ENCODE measurements around the gene RC3H2. TPM values are rescaled to one million over a fixed set of nuclear protein-coding genes. Genes with fewer than 3 reads are reported as not detected.

The RC3H2 gene
- total RNA-seq, 1 experiment from 2014 or later = 57.6 TPM

GRCh38 chr9:122923947-122924346 lies 18.8 kb upstream of the RC3H2 start:
- BruUV-seq (replicated peaks) = no TSS peak
- DNase-seq (ENCODE audit: low read depth, low spot score) (no peak), ATAC-seq (no peak)
- TF ChIP-seq CTCF (IDR thresholded peaks at IDR 0.05) (no peak), TCF7L2 (IDR thresholded peaks at IDR 0.05; ENCODE audit: low read depth, low read length) (no peak), SIN3A (IDR thresholded peaks at IDR 0.05; ENCODE audit: borderline replicate concordance, insufficient read depth, low read depth, low read length) (no peak), REST (IDR thresholded peaks at IDR 0.05; ENCODE audit: insufficient read depth in 1 of 2, low read depth in 2 of 2, low read length in 1 of 2) (no peak), POLR2AphosphoS5 (IDR thresholded peaks at IDR 0.05; ENCODE audit: low read depth, low read length) (no peak)
- Histone ChIP-seq H3K27ac (ENCODE audit: low read length) (no peak overlapping the region), H3K4me1 (ENCODE audit: control insufficient read depth, insufficient read depth, low read length) (no peaks in the 10 kb centered on the region), H3K9me3 (ENCODE audit: control insufficient read depth, insufficient read depth, low read depth, low read length) (no peaks in the 10 kb centered on the region), H3K27me3 (ENCODE audit: control insufficient read depth, insufficient read depth, low read length) (no peaks in the 10 kb centered on the region), H3K4me3 (ENCODE audit: low read depth in 2 of 2, low read length in 2 of 2) (no peak overlapping the region), H3K36me3 (ENCODE audit: control insufficient read depth, insufficient read depth, low read length) (no peaks in the 10 kb centered on the region)
- intact Hi-C loops (cut with micrococcal nuclease; ENCODE audit: unreplicated experiment) = no loop called here
- in situ Hi-C loops (cut with HindIII; ENCODE audit: low pct_unique_long_range_greater_than_20kb, low sequenced_read_pairs) = no loop called here
- ChIA-PET CTCF (no interaction called here), POLR2A (interaction anchor here (0.5 kb wide), 1 partner anchor 1672 kb away, joined by 5 read pairs; no protein-coding TSS in a partner anchor)

DNA sequence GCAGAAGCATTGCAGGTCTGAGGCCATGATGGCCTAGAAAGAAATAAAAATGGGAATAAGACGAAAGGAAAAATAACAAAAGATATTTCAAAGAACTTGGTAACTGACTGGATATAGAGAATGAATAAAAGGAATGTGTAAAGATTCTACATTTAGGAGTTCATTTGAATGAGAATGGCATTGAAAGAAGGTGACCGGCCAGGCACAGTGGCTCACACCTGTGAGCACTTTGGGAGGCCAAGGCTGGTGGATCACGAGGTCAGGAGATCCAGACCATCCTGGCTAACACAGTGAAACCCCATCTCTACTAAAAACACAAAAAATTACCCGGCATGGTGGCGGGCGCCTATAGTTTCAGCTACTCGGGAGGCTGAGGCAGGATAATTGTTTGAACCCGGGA lies 17.6 kb upstream of the RC3H2 start:
- Histone ChIP-seq H3K27ac (ENCODE audit: low read length) (no peak overlapping the region), H3K27me3 (ENCODE audit: control insufficient read depth, insufficient read depth, low read length) (no peaks in the 10 kb centered on the region), H3K4me1 (ENCODE audit: control insufficient read depth, insufficient read depth, low read length) (no peaks in the 10 kb centered on the region), H3K9me3 (ENCODE audit: control insufficient read depth, insufficient read depth, low read depth, low read length) (no peaks in the 10 kb centered on the region), H3K4me3 (ENCODE audit: low read depth in 2 of 2, low read length in 2 of 2) (no peak overlapping the region), H3K36me3 (ENCODE audit: control insufficient read depth, insufficient read depth, low read length) (no peaks in the 10 kb centered on the region; the same call in 1 of the 2 replicates)
- in situ Hi-C loops (cut with HindIII; ENCODE audit: low pct_unique_long_range_greater_than_20kb, low sequenced_read_pairs) = no loop called here
- no TSS peak for BruUV-seq (replicated peaks)
- ATAC-seq (no peak), DNase-seq (ENCODE audit: low read depth, low spot score) (no peak)
- intact Hi-C loops (cut with micrococcal nuclease; ENCODE audit: unreplicated experiment) = no loop called here
- TF ChIP-seq REST (IDR thresholded peaks at IDR 0.05; ENCODE audit: insufficient read depth in 1 of 2, low read depth in 2 of 2, low read length in 1 of 2) (no peak), TCF7L2 (IDR thresholded peaks at IDR 0.05; ENCODE audit: low read depth, low read length) (no peak), POLR2AphosphoS5 (IDR thresholded peaks at IDR 0.05; ENCODE audit: low read depth, low read length) (no peak)
- CTCF ChIA-PET = no interaction called here
- POLR2A ChIA-PET = no interaction called here

Data from Panc1 (cell line).